Stomach (tissue), 9 donors: Measurements from ENCODE around the gene CFAP61. TPM values are rescaled to one million over a fixed set of nuclear protein-coding genes. Genes with fewer than 3 reads are reported as not detected.

ENCODE experiments used
- DNase-seq, 2 donors: peaks; one replicate each; pipeline versions ENCODE4 v3.0.0 to v3.0.0-alpha.2; 2013 to 2019
- H3K27ac ChIP-seq, 5 donors: fragments of 200-600 bp in 4 of 5; sonication (generic) in 4 of 5; one replicate each; pipeline ENCODE4 v1.5.1; 2013 to 2019; ENCODE audit warnings: mild to moderate bottlenecking in 1 of 5, moderate library complexity in 1 of 5
- H3K27me3 ChIP-seq, 3 donors: fragments of 200-600 bp; sonication (generic); one replicate each; pipeline ENCODE4 v1.5.1; 2017 to 2019; ENCODE audit warnings: mixed run types in 1 of 3
- H3K36me3 ChIP-seq, 4 donors: fragments of 200-600 bp; sonication (generic); 1 replicate in 3 of 4; 2 replicates in 1 of 4; pipeline ENCODE4 v1.5.1; 2016 to 2019
- H3K4me1 ChIP-seq, 4 donors: fragments of 200-600 bp; sonication (generic); one replicate each; pipeline ENCODE4 v1.5.1; 2016 to 2019
- H3K4me3 ChIP-seq, 4 donors: fragments of 200-600 bp; sonication (generic) in 3 of 4; one replicate each; pipeline ENCODE4 v1.5.1; 2016 to 2019; ENCODE audit warnings: mild to moderate bottlenecking in 1 of 4
- H3K9me3 ChIP-seq, 4 donors: fragments of 200-600 bp; sonication (generic); one replicate each; pipeline ENCODE4 v1.5.1; 2016 to 2019
- CTCF ChIP-seq, 7 experiments: fragments of 450-650 bp in 4 of 7; fragments of 200-600 bp in 3 of 7; sonication (generic) in 3 of 7; IDR thresholded peaks; one replicate each; pipeline ENCODE4 v1.5.1; 2016 to 2019; ENCODE audit warnings: antibody characterized with exemption in 7 of 7, control low read depth in 2 of 7, mild to moderate bottlenecking in 1 of 7
- EP300 ChIP-seq: sonication (generic); formaldehyde crosslinking; IDR thresholded peaks from one replicate; pipeline ENCODE4 v1.6.1; 2017; ENCODE audit warnings: antibody characterized with exemption
- POLR2A ChIP-seq, 4 donors: fragments of 450-650 bp; IDR thresholded peaks; one replicate each; pipeline ENCODE4 v1.6.1; 2016; ENCODE audit warnings: antibody characterized with exemption in 4 of 4, control low read depth in 2 of 4, mild to moderate bottlenecking in 1 of 4, moderate library complexity in 1 of 4
- POLR2AphosphoS5 ChIP-seq, 3 donors: sonication (generic); formaldehyde crosslinking; IDR thresholded peaks; one replicate each; pipeline ENCODE4 v1.6.1; 2016; ENCODE audit warnings: antibody characterized with exemption in 3 of 3
- WGBS, 5 donors: extraction: QIAGEN DNeasy Blood & Tissue Kit in 3 of 5; methylation state at CpG; one replicate each; pipeline versions ENCODE4 v1.1.5 to v1.1.7; 2013 to 2018; 5-methylcytosine and 5-hydroxymethylcytosine counted together
- intact Hi-C: fragments of 100-400 bp; cut with DNase I; formaldehyde crosslinking; loops from one replicate; pipeline ENCODE4 v1.15.1; 2023; ENCODE audit warnings: low total_unique reads
- polyA plus RNA-seq, 3 donors: library from polyadenylated mRNA; stranded (reverse); fragments of 200-250 nt; gene quantifications; one replicate each; pipeline ENCODE4 v1.2.3, GENCODE V29; 2013
- total RNA-seq, 5 donors: library from RNA; depleted of rRNA; stranded (reverse); fragments of >200 nt; gene quantifications; one replicate each; pipeline versions ENCODE4 v1.1.0 to v1.2.3, GENCODE V29; 2014 to 2016
- donor health status: healthy with polysubstance abuse.
- donor health status: Bipolar disorder and iron deficiency.
- donor health status: healthy.

The CFAP61 gene
- total and polyA plus RNA-seq, 8 donors = not detected

- WGBS, 5 donors = 74 to 83% (median 81%) methylated on average over 9 of the region's 9 CpGs
Measured at GRCh38 chr20:20318365-20319161, 266.2 kb downstream of the CFAP61 start.

GRCh38 chr20:20321134-20321533 is 268.8 kb downstream of the CFAP61 start:
- no peak overlapping the region for H3K4me3 ChIP-seq
- H3K4me1 ChIP-seq = no peaks in the 10 kb centered on the region
- intact Hi-C loops = no loop called here

More at GRCh38 chr20:20318365-20319161, 266.2 kb downstream of the CFAP61 start:
- intact Hi-C loops = no loop called here
- no peaks in the 10 kb centered on the region for H3K27me3 ChIP-seq
- H3K4me1 ChIP-seq = no peaks in the 10 kb centered on the region
- TF ChIP-seq EP300 (no peak), CTCF (IDR thresholded peaks at IDR 0.05) (no peak), POLR2AphosphoS5 (IDR thresholded peaks at IDR 0.05) (no peak), POLR2A (IDR thresholded peaks at IDR 0.05) (no peak)
- H3K27ac ChIP-seq = no peak overlapping the region
- H3K36me3 ChIP-seq = no peaks in the 10 kb centered on the region
- H3K9me3 ChIP-seq = peaks cover 0 to 10% (median 5%) of the 10 kb centered on the region in 4 donors
- no peak for DNase-seq
- H3K4me3 ChIP-seq = no peak overlapping the region

GRCh38 chr20:20321917-20322316 is 269.6 kb downstream of the CFAP61 start:
- Histone ChIP-seq H3K36me3 (no peaks in the 10 kb centered on the region), H3K9me3 (peaks cover 0 to 9% (median 3%) of the 10 kb centered on the region in 4 donors), H3K27me3 (no peaks in the 10 kb centered on the region), H3K4me1 (no peaks in the 10 kb centered on the region), H3K27ac (no peak overlapping the region), H3K4me3 (no peak overlapping the region)
- intact Hi-C loops = no loop called here
- no peak for DNase-seq
- 82 to 96% (median 90%) methylated on average over 1 of the region's 1 CpG for WGBS, 5 donors
- TF ChIP-seq EP300 (no peak), POLR2AphosphoS5 (IDR thresholded peaks at IDR 0.05) (no peak), CTCF (IDR thresholded peaks at IDR 0.05) (no peak)

More at GRCh38 chr20:20321134-20321533, 268.8 kb downstream of the CFAP61 start:
- TF ChIP-seq POLR2A (IDR thresholded peaks at IDR 0.05) (no peak), EP300 (no peak), CTCF (IDR thresholded peaks at IDR 0.05) (no peak), POLR2AphosphoS5 (IDR thresholded peaks at IDR 0.05) (no peak)
- WGBS, 5 donors = 30 to 63% (median 43%) methylated on average over 1 of the region's 1 CpG
- DNase-seq = no peak
- H3K9me3 ChIP-seq = peaks cover 0 to 9% (median 3%) of the 10 kb centered on the region in 4 donors
- no peaks in the 10 kb centered on the region for H3K36me3 ChIP-seq
- H3K27ac ChIP-seq = no peak overlapping the region
- H3K27me3 ChIP-seq = no peaks in the 10 kb centered on the region

- TF ChIP-seq POLR2A (IDR thresholded peaks at IDR 0.05) (no peak), EP300 (no peak), POLR2AphosphoS5 (IDR thresholded peaks at IDR 0.05) (no peak), CTCF (IDR thresholded peaks at IDR 0.05) (no peak)
- intact Hi-C loops = no loop called here
- peaks cover 0 to 9% (median 3%) of the 10 kb centered on the region in 4 donors for H3K9me3 ChIP-seq
- no peak for DNase-seq
- 81 to 87% (median 85%) methylated on average over 6 of the region's 6 CpGs for WGBS, 5 donors
- H3K27ac ChIP-seq = no peak overlapping the region
- no peaks in the 10 kb centered on the region for H3K36me3 ChIP-seq
- no peaks in the 10 kb centered on the region for H3K4me1 ChIP-seq
- H3K4me3 ChIP-seq = no peak overlapping the region
- H3K27me3 ChIP-seq = no peaks in the 10 kb centered on the region
Measured at GRCh38 chr20:20322912-20323311, 270.6 kb downstream of the CFAP61 start.
